ENCODE measurements around the gene FBXL15.

GRCh38 chr10:102408131-102408727, 12.4 kb upstream of the FBXL15 start:
- TF ChIP-seq MAX (IDR thresholded peaks at IDR 0.05; ENCODE audit: insufficient read depth, insufficient read length) (no peak), EZH2 (IDR thresholded peaks at IDR 0.05; ENCODE audit: borderline replicate concordance, low read depth, low read length, severe bottlenecking) (no peak), CTCF (IDR thresholded peaks at IDR 0.05; ENCODE audit: extremely low read depth in 1 of 2, insufficient read depth in 1 of 2, low read depth in 1 of 2, low read length in 2 of 2) (no peak), JUN (IDR thresholded peaks at IDR 0.05; ENCODE audit: borderline replicate concordance, insufficient read depth, insufficient read length, low read depth) (no peak)
